GM23338 (cell line): ENCODE data around the gene ADAM15. TPM values are rescaled to one million over a fixed set of nuclear protein-coding genes. Genes with fewer than 3 reads are reported as not detected.

Experiments used
- ATAC-seq: fragments of 200-7000 bp; cut with Tn5 transposase; 3 replicates; pipeline ENCODE4 v1.9.1; 2020
- DNase-seq: peaks from one replicate; pipeline ENCODE4 v3.0.0-alpha.2; 2015; ENCODE audit warnings: low spot score
- H2AFZ ChIP-seq: fragments of 200-600 bp; sonication (generic); 2 replicates; pipeline ENCODE4 v1.8.0; 2016; ENCODE audit warnings: antibody characterized with exemption, mild to moderate bottlenecking, moderate library complexity
- H3F3A ChIP-seq: fragments of 200-600 bp; sonication (generic); replicated peaks from 2 replicates; pipeline ENCODE4 v1.8.0; 2017; ENCODE audit warnings: antibody characterized with exemption, mixed run types, low read depth
- H3K27ac ChIP-seq: fragments of 200-600 bp; sonication (generic); 2 replicates; pipeline ENCODE4 v1.6.1; 2016; ENCODE audit warnings: low read depth
- H3K27me3 ChIP-seq: fragments of 200-600 bp; sonication (generic); 2 replicates; pipeline ENCODE4 v1.8.0; 2016; ENCODE audit warnings: mild to moderate bottlenecking, mixed run types, moderate library complexity; ENCODE audit not compliant: insufficient read depth
- H3K36me3 ChIP-seq: fragments of 200-600 bp; sonication (generic); 2 replicates; pipeline ENCODE4 v1.8.0; 2016; ENCODE audit warnings: mild to moderate bottlenecking; ENCODE audit not compliant: insufficient read depth
- H3K4me1 ChIP-seq: fragments of 200-600 bp; sonication (generic); 2 replicates; pipeline ENCODE4 v1.8.0; 2016; ENCODE audit warnings: mild to moderate bottlenecking, moderate library complexity; ENCODE audit not compliant: insufficient read depth
- H3K4me2 ChIP-seq: fragments of 200-600 bp; sonication (generic); 2 replicates; pipeline ENCODE4 v1.7.1; 2017; ENCODE audit warnings: mixed run types
- H3K4me3 ChIP-seq: fragments of 200-600 bp; sonication (generic); 2 replicates; pipeline ENCODE4 v1.6.1; 2016; ENCODE audit warnings: mixed run types
- H3K79me2 ChIP-seq: fragments of 200-600 bp; sonication (generic); replicated peaks from 2 replicates; pipeline ENCODE4 v1.8.0; 2017; ENCODE audit warnings: mild to moderate bottlenecking; ENCODE audit not compliant: insufficient read depth
- H3K9me2 ChIP-seq: fragments of 200-600 bp; sonication (generic); 2 replicates; pipeline ENCODE4 v1.8.0; 2017; ENCODE audit not compliant: insufficient read depth
- H4K20me1 ChIP-seq: fragments of 200-600 bp; sonication (generic); replicated peaks from 2 replicates; pipeline ENCODE4 v1.8.0; 2017; ENCODE audit warnings: mild to moderate bottlenecking; ENCODE audit not compliant: insufficient read depth
- H3K27ac Mint-ChIP-seq: 2 replicates; pipeline ENCODE4 v1.8.0; 2020; ENCODE audit warnings: inconsistent platforms, mild to moderate bottlenecking, moderate library complexity, mixed read lengths
- H3K27me3 Mint-ChIP-seq: 3 replicates; pipeline ENCODE4 v1.8.0; 2022; ENCODE audit warnings: low read depth, mild to moderate bottlenecking, moderate library complexity, mixed read lengths, inconsistent platforms; ENCODE audit not compliant: insufficient read depth, poor library complexity
- H3K36me3 Mint-ChIP-seq: 3 replicates; pipeline ENCODE4 v1.8.0; 2021; ENCODE audit warnings: low read depth, mild to moderate bottlenecking, inconsistent platforms, moderate library complexity, mixed read lengths
- H3K4me1 Mint-ChIP-seq: 3 replicates; pipeline ENCODE4 v1.8.0; 2020; ENCODE audit warnings: mild to moderate bottlenecking, inconsistent platforms, mixed read lengths
- H3K4me3 Mint-ChIP-seq: 3 replicates; pipeline ENCODE4 v1.8.0; 2021; ENCODE audit warnings: moderate library complexity, mild to moderate bottlenecking, inconsistent platforms, mixed read lengths
- H3K9me3 Mint-ChIP-seq: 3 replicates; pipeline ENCODE4 v1.8.0; 2020; ENCODE audit warnings: moderate library complexity, mild to moderate bottlenecking, inconsistent platforms, mixed read lengths
- CREB1 ChIP-seq: fragments of 250-450 bp; sonication (Bioruptor Pico); IDR thresholded peaks from 2 replicates; pipeline ENCODE4 v1.5.0; 2020; ENCODE audit warnings: low read depth, mild to moderate bottlenecking, moderate library complexity
- CTCF ChIP-seq, 2 experiments: fragments of 200-600 bp in 1 of 2; sonication (generic) in 1 of 2; conservative IDR thresholded peaks; 2 replicates each; pipeline versions ENCODE4 v1.5.1 to v1.6.1; 2016 to 2017; ENCODE audit warnings: antibody characterized with exemption in 2 of 2, low read depth in 2 of 2, mild to moderate bottlenecking in 2 of 2, moderate library complexity in 1 of 2
- ETS1 ChIP-seq: IDR thresholded peaks from 2 replicates; pipeline ENCODE4 v1.6.1; 2016; ENCODE audit warnings: antibody characterized with exemption
- EZH2 ChIP-seq: fragments of 200-600 bp; sonication (generic); IDR thresholded peaks from one replicate; pipeline ENCODE4 v1.8.0; 2017; ENCODE audit warnings: antibody characterized with exemption, mild to moderate bottlenecking, low read depth; ENCODE audit not compliant: unreplicated experiment
- EZH2phosphoT487 ChIP-seq: fragments of 200-600 bp; sonication (generic); IDR thresholded peaks from one replicate; pipeline ENCODE4 v1.8.1; 2018; ENCODE audit warnings: antibody characterized with exemption; ENCODE audit not compliant: unreplicated experiment
- JUNB ChIP-seq: IDR thresholded peaks from one replicate; pipeline ENCODE4 v1.6.1; 2016; ENCODE audit warnings: antibody characterized with exemption; ENCODE audit not compliant: unreplicated experiment
- NANOG ChIP-seq: IDR thresholded peaks from 2 replicates; pipeline ENCODE4 v1.6.1; 2016; ENCODE audit warnings: antibody characterized with exemption, borderline replicate concordance
- POLR2AphosphoS5 ChIP-seq: IDR thresholded peaks from 2 replicates; pipeline ENCODE4 v1.6.1; 2016; ENCODE audit warnings: antibody characterized with exemption, low read depth
- REST ChIP-seq: IDR thresholded peaks from one replicate; pipeline ENCODE4 v1.6.1; 2018; ENCODE audit warnings: antibody characterized with exemption; ENCODE audit not compliant: unreplicated experiment
- STAT1 ChIP-seq: IDR thresholded peaks from one replicate; pipeline ENCODE4 v1.6.1; 2016; ENCODE audit warnings: antibody characterized with exemption; ENCODE audit not compliant: unreplicated experiment
- ZNF114 ChIP-seq: fragments of 250-450 bp; sonication (Bioruptor Pico); IDR thresholded peaks from 2 replicates; pipeline ENCODE4 v1.5.0; 2020; ENCODE audit warnings: mild to moderate bottlenecking, moderate library complexity
- ZNF331 ChIP-seq: fragments of 250-450 bp; sonication (Bioruptor Pico); IDR thresholded peaks from 2 replicates; pipeline ENCODE4 v1.5.0; 2020; ENCODE audit warnings: low read depth, mild to moderate bottlenecking, moderate library complexity
- ZNF462 ChIP-seq: fragments of 250-450 bp; sonication (Bioruptor Pico); IDR thresholded peaks from 2 replicates; pipeline ENCODE4 v1.5.0; 2020; ENCODE audit warnings: mild to moderate bottlenecking, moderate library complexity
- polyA plus RNA-seq: library from polyadenylated mRNA; unstranded; fragments of >200 nt; fragmentation: Nextera tagmentation; extraction: Ambion mirVana; gene quantifications from 2 replicates; pipeline ENCODE4 v1.2.1, GENCODE V29; 2016
- total RNA-seq: library from RNA; depleted of rRNA; stranded (reverse); fragments of >200 nt; shearing (Covaris generic); gene quantifications from 2 replicates; pipeline ENCODE4 v1.2.3, GENCODE V29; 2014

The ADAM15 gene
- total and polyA plus RNA-seq, 2 experiments from 2014 or later: 24.2 to 31.1 TPM

GRCh38 chr1:155053531-155054105 lies 2.5 kb downstream of the ADAM15 start:
- no peak overlapping the region for H3K4me2 ChIP-seq
- peaks cover 24% of the 10 kb centered on the region for H3K4me1 Mint-ChIP-seq
- no peak overlapping the region for H2AFZ ChIP-seq

More at GRCh38 chr1:155053531-155054105, 2.5 kb downstream of the ADAM15 start:
- Histone ChIP-seq H3K36me3 (no peaks in the 10 kb centered on the region), H3K4me3 (no peak overlapping the region), H3K27me3 (peaks cover 24% of the 10 kb centered on the region), H4K20me1 (peaks cover 3% of the 10 kb centered on the region; the same call in 1 of the 2 replicates), H3K79me2 (no peaks in the 10 kb centered on the region), H3K27ac (no peak overlapping the region), H3F3A (peaks cover 12% of the 10 kb centered on the region; the same call in 1 of the 2 replicates), H3K9me2 (no peaks in the 10 kb centered on the region), H3K4me1 (peaks cover 15% of the 10 kb centered on the region; the same call in 1 of the 2 replicates)
- peaks cover 25% of the 10 kb centered on the region for H3K27me3 Mint-ChIP-seq
- H3K4me3 Mint-ChIP-seq: no peak overlapping the region
- H3K9me3 Mint-ChIP-seq: no peaks in the 10 kb centered on the region; the same call in 2 of the 3 replicates
- ATAC-seq (no peak), DNase-seq (no peak)
- no peaks in the 10 kb centered on the region; the same call in 2 of the 3 replicates for H3K36me3 Mint-ChIP-seq
- TF ChIP-seq EZH2phosphoT487 (no peak), ZNF114 (no peak), CREB1 (CRISPR knock-in tag) (no peak), POLR2AphosphoS5 (no peak), ZNF462 (CRISPR knock-in tag) (no peak), CTCF (conservative IDR thresholded peaks at IDR 0.05; ENCODE audit: low read depth in 2 of 2) (no peak), ZNF331 (CRISPR knock-in tag) (no peak), EZH2 (no peak), NANOG (no peak), JUNB (no peak), REST (no peak), STAT1 (no peak), ETS1 (no peak)
- H3K27ac Mint-ChIP-seq: no peak overlapping the region
